HCT116 (cell line): ENCODE data around the gene QSOX1. TPM values are rescaled to one million over a fixed set of nuclear protein-coding genes. Genes with fewer than 3 reads are reported as not detected.

Source experiments
- ATAC-seq: fragments of 200-7000 bp; cut with Tn5 transposase; 2 replicates; pipeline ENCODE4 v1.9.1; 2020; ENCODE audit warnings: mild to moderate bottlenecking, moderate library complexity
- BruUV-seq: library from RNA; stranded (reverse); fragments of 400-500 nt; replicated peaks from 2 replicates; lab custom pipeline; 2021; lab: Mats Ljungman, UMichigan
- CTCF ChIA-PET: fragments of 300-600 bp; sonication (Branson Sonifier 250); formaldehyde crosslinking; loops from one replicate; lab custom pipeline; 2021; ENCODE audit warnings: antibody characterized with exemption; lab: Charles Lee
- POLR2A ChIA-PET: fragments of 300-600, 350-600 bp; sonication (Branson Sonifier 250); formaldehyde crosslinking; loops from one replicate; lab custom pipeline; 2021; ENCODE audit warnings: antibody characterized with exemption; lab: Charles Lee
- RAD21 ChIA-PET, 2 experiments: fragments of 300-600 bp; sonication (Branson Sonifier 250); formaldehyde crosslinking; loops; one replicate each; lab custom pipeline; 2023; ENCODE audit warnings: low total read pairs in 2 of 2; ENCODE audit not compliant: uncharacterized antibody in 2 of 2, unreplicated experiment in 2 of 2, low non-redundant PET in 1 of 2; lab: Charles Lee
- DNase-seq: peaks from one replicate; pipeline ENCODE4 v3.0.0-alpha.2; 2010; ENCODE audit warnings: low read depth, low spot score
- H2AFZ ChIP-seq: fragments of 200-600 bp; shearing (Covaris generic), sonication (generic); 2 replicates; pipeline ENCODE4 v1.6.1; 2017; ENCODE audit warnings: low read depth, mixed run types, mixed read lengths, antibody characterized with exemption, low read length; ENCODE audit not compliant: poor library complexity, severe bottlenecking
- H3K27ac ChIP-seq: 2 replicates; pipeline ENCODE4 v1.5.1; 2012; ENCODE audit warnings: low read depth, low read length
- H3K27me3 ChIP-seq: fragments of 200-600 bp; sonication (generic); 2 replicates; pipeline ENCODE4 v1.6.1; 2016; ENCODE audit warnings: mixed run types, low read length, mixed read lengths; ENCODE audit not compliant: insufficient read depth
- H3K36me3 ChIP-seq, 2 experiments: fragments of 200-500 bp in 1 of 2; fragments of 200-600 bp in 1 of 2; sonication (Bioruptor generic) in 1 of 2; sonication (generic) in 1 of 2; 2 replicates each; pipeline versions ENCODE4 v1.5.1 to v1.6.1; 2014 to 2016; ENCODE audit warnings: low read length in 2 of 2, inconsistent platforms in 1 of 2, mixed read lengths in 1 of 2, mixed run types in 1 of 2; ENCODE audit not compliant: insufficient read depth in 2 of 2, control insufficient read depth in 1 of 2
- H3K4me1 ChIP-seq, 2 experiments: fragments of 200-600 bp in 1 of 2; sonication (generic) in 1 of 2; 2 replicates each; pipeline versions ENCODE4 v1.5.1 to v1.6.1; 2012 to 2017; ENCODE audit warnings: low read length in 2 of 2, inconsistent platforms in 1 of 2, mild to moderate bottlenecking in 1 of 2, mixed read lengths in 1 of 2, mixed run types in 1 of 2, moderate library complexity in 1 of 2; ENCODE audit not compliant: insufficient read depth in 2 of 2, control insufficient read depth in 1 of 2
- H3K4me2 ChIP-seq: fragments of 200-600 bp; sonication (generic); 2 replicates; pipeline ENCODE4 v1.6.1; 2017; ENCODE audit warnings: mixed run types, low read length, mixed read lengths
- H3K4me3 ChIP-seq, 2 experiments: fragments of 200-600 bp in 1 of 2; sonication (generic) in 1 of 2; replicated peaks in 1 of 2; 2 replicates each; pipeline ENCODE4 v1.5.1; 2011 to 2016; ENCODE audit warnings: low read length in 2 of 2, control low read depth in 1 of 2, low read depth in 1 of 2, mild to moderate bottlenecking in 1 of 2, mixed read lengths in 1 of 2, mixed run types in 1 of 2
- H3K79me2 ChIP-seq: fragments of 200-600 bp; sonication (generic); 2 replicates; pipeline ENCODE4 v1.6.1; 2017; ENCODE audit warnings: mild to moderate bottlenecking, mixed run types, low read length, moderate library complexity, mixed read lengths; ENCODE audit not compliant: insufficient read depth
- H3K9ac ChIP-seq: fragments of 200-600 bp; sonication (generic); 2 replicates; pipeline ENCODE4 v1.6.1; 2016; ENCODE audit warnings: low read length, mixed read lengths
- H3K9me2 ChIP-seq: fragments of 200-600 bp; sonication (generic), shearing (Covaris generic); 2 replicates; pipeline ENCODE4 v1.6.1; 2017; ENCODE audit warnings: mixed run types, mild to moderate bottlenecking, moderate library complexity; ENCODE audit not compliant: insufficient read depth
- H3K9me3 ChIP-seq, 2 experiments: fragments of 200-500 bp in 1 of 2; fragments of 200-600 bp in 1 of 2; sonication (Bioruptor generic) in 1 of 2; sonication (generic) in 1 of 2; 2 replicates each; pipeline ENCODE4 v1.6.1; 2014 to 2017; ENCODE audit warnings: low read length in 2 of 2, mixed read lengths in 2 of 2, inconsistent platforms in 1 of 2, low read depth in 1 of 2, mild to moderate bottlenecking in 1 of 2, mixed run types in 1 of 2, moderate library complexity in 1 of 2; ENCODE audit not compliant: control insufficient read depth in 1 of 2, insufficient read depth in 1 of 2
- H4K20me1 ChIP-seq: fragments of 200-600 bp; sonication (generic), shearing (Covaris generic); 2 replicates; pipeline ENCODE4 v1.6.1; 2017; ENCODE audit warnings: mixed run types, mild to moderate bottlenecking, moderate library complexity; ENCODE audit not compliant: insufficient read depth
- CBX3 ChIP-seq: IDR thresholded peaks from 2 replicates; pipeline ENCODE4 v1.6.1; 2012; ENCODE audit warnings: low read depth
- ELF1 ChIP-seq: IDR thresholded peaks from 2 replicates; pipeline ENCODE4 v1.6.1; 2012; ENCODE audit warnings: low read depth, borderline replicate concordance
- EZH2phosphoT487 ChIP-seq: fragments of 200-600 bp; IDR thresholded peaks from 2 replicates; pipeline ENCODE4 v1.6.1; 2018; ENCODE audit warnings: antibody characterized with exemption, borderline replicate concordance
- POLR2A ChIP-seq: IDR thresholded peaks from 2 replicates; pipeline ENCODE4 v1.7.0; 2011; ENCODE audit warnings: borderline replicate concordance; ENCODE audit not compliant: insufficient read depth, insufficient read length; ENCODE audit errors: extremely low read depth
- SRF ChIP-seq: IDR thresholded peaks from 2 replicates; pipeline ENCODE4 v1.6.1; 2012; ENCODE audit warnings: low read depth
- YY1 ChIP-seq: IDR thresholded peaks from 2 replicates; pipeline ENCODE4 v1.6.1; 2011; ENCODE audit warnings: low read length, low read depth, moderate library complexity, mild to moderate bottlenecking; ENCODE audit not compliant: insufficient replicate concordance; ENCODE audit errors: extremely low read depth
- ZNF274 ChIP-seq: fragments of 200-500 bp; sonication (Bioruptor generic); IDR thresholded peaks from 2 replicates; pipeline ENCODE4 v1.6.1; 2014; ENCODE audit warnings: mild to moderate bottlenecking, low read depth, low read length, inconsistent platforms
- intact Hi-C: fragments of 100-400 bp; cut with micrococcal nuclease; formaldehyde crosslinking; loops from 2 replicates; pipeline ENCODE4 v1.10.0; 2022
- total RNA-seq: library from RNA; stranded (reverse); gene quantifications from one replicate; pipeline ENCODE4 v1.2.1, GENCODE V29; 2021; ENCODE audit not compliant: unreplicated experiment
- TF ChIP-seq, protein P1 (sequence below): IDR thresholded peaks from 2 replicates; pipeline ENCODE4 v1.6.1; 2012; ENCODE audit warnings: low read depth
- TF ChIP-seq, protein P2 (sequence below), 3 experiments: fragments of 200-600 bp in 1 of 3; sonication (generic) in 1 of 3; IDR thresholded peaks in 2 of 3; conservative IDR thresholded peaks in 1 of 3; 2 replicates each; pipeline ENCODE4 v1.5.1; 2012 to 2017; ENCODE audit warnings: low read depth in 2 of 3, low read length in 2 of 3, antibody characterized with exemption in 1 of 3, borderline replicate concordance in 1 of 3, control low read depth in 1 of 3, mild to moderate bottlenecking in 1 of 3, mixed read lengths in 1 of 3, mixed run types in 1 of 3, moderate library complexity in 1 of 3; ENCODE audit not compliant: insufficient read depth in 1 of 3

The QSOX1 gene
- total RNA-seq, 1 experiment from 2014 or later: 89.2 TPM

DNA sequence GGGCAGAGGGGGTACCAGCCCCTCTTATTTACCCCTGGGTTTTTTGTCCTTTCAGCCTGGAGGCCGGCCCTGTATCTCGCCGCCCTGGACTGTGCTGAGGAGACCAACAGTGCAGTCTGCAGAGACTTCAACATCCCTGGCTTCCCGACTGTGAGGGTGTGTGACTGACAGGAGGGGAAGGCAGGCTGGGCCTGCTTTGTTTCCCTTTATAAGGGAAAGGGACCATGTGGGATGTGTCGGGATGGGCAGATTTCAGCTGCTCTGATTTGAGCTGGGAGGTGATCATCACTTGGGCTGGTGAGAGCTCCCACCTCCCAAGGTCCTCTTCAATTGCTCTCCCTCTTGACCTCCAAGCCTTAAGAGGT, 11.7 kb downstream of the QSOX1 start:
- Histone ChIP-seq H3K27me3 (no peaks in the 10 kb centered on the region), H3K4me1 (peaks cover 29 to 46% of the 10 kb centered on the region in 2 experiments), H3K27ac (peak overlapping the region; percentile 70), H3K4me3 (no peak overlapping the region), H3K9ac (0 out of 2 replicates have a peak overlapping the region, but pooled peaks have one; percentile 57), H2AFZ (no peak overlapping the region), H3K9me3 (no peaks in the 10 kb centered on the region), H3K9me2 (no peaks in the 10 kb centered on the region), H4K20me1 (no peaks in the 10 kb centered on the region), H3K79me2 (peaks cover 5% of the 10 kb centered on the region; the same call in 1 of the 2 replicates), H3K36me3 (no peaks in the 10 kb centered on the region), H3K4me2 (no peak overlapping the region)
- ChIA-PET CTCF (interaction anchor here (3.3 to 5.2 kb wide), 2 partner anchors 13 to 352 kb away, joined by 19 to 41 read pairs; no protein-coding TSS in a partner anchor), RAD21 (no interaction called here), POLR2A (no interaction called here)
- ATAC-seq (no peak), DNase-seq (no peak)
- TF ChIP-seq YY1: no peak
- BruUV-seq: no TSS peak
- intact Hi-C loops: loop anchor here (5.0 kb wide), 1 partner anchor 214 kb away; the partner anchor contains the start of gene CEP350

DNA sequence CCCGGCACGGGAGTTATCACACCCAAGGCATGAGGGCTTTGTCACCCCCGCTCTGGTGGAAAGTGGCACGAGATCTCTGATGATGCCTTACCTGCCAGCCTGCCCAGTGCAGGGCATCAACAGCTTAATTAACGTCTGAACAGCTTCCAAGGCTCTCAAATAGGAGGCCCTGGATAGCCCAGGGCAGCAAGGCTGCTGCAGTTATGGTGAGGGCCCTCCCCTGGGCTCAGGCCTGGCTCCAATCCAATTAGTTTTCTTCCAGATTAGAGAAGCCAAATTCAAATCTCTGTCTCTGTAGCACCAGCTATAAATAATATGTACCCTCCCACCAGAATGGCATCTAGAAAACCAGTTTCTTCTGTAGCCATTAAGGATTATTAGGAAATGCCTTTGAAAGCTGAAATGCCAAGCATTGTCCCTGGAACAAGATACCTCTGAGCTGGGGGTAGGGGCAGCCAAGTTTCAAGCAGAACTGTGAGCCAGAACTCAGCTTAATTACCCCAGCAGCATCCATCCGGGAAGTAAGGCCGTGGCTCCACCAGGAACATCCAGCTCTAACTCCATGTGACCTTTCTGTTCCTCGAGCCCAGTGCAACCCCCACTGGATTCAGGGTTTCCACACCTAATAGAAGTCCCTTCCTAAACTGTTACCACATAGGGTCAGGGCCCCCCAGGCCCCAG, 12.5 kb downstream of the QSOX1 start:
- TF ChIP-seq, protein P1, sequence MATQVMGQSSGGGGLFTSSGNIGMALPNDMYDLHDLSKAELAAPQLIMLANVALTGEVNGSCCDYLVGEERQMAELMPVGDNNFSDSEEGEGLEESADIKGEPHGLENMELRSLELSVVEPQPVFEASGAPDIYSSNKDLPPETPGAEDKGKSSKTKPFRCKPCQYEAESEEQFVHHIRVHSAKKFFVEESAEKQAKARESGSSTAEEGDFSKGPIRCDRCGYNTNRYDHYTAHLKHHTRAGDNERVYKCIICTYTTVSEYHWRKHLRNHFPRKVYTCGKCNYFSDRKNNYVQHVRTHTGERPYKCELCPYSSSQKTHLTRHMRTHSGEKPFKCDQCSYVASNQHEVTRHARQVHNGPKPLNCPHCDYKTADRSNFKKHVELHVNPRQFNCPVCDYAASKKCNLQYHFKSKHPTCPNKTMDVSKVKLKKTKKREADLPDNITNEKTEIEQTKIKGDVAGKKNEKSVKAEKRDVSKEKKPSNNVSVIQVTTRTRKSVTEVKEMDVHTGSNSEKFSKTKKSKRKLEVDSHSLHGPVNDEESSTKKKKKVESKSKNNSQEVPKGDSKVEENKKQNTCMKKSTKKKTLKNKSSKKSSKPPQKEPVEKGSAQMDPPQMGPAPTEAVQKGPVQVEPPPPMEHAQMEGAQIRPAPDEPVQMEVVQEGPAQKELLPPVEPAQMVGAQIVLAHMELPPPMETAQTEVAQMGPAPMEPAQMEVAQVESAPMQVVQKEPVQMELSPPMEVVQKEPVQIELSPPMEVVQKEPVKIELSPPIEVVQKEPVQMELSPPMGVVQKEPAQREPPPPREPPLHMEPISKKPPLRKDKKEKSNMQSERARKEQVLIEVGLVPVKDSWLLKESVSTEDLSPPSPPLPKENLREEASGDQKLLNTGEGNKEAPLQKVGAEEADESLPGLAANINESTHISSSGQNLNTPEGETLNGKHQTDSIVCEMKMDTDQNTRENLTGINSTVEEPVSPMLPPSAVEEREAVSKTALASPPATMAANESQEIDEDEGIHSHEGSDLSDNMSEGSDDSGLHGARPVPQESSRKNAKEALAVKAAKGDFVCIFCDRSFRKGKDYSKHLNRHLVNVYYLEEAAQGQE: no peak
- TF ChIP-seq ZNF274 (no peak), CBX3 (no peak), ELF1 (no peak), SRF (no peak), POLR2A (no peak), YY1 (no peak), EZH2phosphoT487 (no peak)
- TF ChIP-seq, protein P2, sequence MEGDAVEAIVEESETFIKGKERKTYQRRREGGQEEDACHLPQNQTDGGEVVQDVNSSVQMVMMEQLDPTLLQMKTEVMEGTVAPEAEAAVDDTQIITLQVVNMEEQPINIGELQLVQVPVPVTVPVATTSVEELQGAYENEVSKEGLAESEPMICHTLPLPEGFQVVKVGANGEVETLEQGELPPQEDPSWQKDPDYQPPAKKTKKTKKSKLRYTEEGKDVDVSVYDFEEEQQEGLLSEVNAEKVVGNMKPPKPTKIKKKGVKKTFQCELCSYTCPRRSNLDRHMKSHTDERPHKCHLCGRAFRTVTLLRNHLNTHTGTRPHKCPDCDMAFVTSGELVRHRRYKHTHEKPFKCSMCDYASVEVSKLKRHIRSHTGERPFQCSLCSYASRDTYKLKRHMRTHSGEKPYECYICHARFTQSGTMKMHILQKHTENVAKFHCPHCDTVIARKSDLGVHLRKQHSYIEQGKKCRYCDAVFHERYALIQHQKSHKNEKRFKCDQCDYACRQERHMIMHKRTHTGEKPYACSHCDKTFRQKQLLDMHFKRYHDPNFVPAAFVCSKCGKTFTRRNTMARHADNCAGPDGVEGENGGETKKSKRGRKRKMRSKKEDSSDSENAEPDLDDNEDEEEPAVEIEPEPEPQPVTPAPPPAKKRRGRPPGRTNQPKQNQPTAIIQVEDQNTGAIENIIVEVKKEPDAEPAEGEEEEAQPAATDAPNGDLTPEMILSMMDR (IDR thresholded peaks at IDR 0.05 in 2 of 3, conservative IDR thresholded peaks at IDR 0.05 in 1 of 3; ENCODE audit: borderline replicate concordance in 1 of 3, insufficient read depth in 1 of 3, low read depth in 2 of 3, low read length in 2 of 3): no peak
- no peaks in the 10 kb centered on the region for H3K9me3 ChIP-seq
- ATAC-seq (no peak), DNase-seq (no peak)
- ChIA-PET CTCF (interaction anchor here (1.1 to 5.2 kb wide), 4 partner anchors 12 to 461 kb away, joined by 3 to 41 read pairs (median 18); no protein-coding TSS in a partner anchor), RAD21 (interaction anchor here in 1 of 2 experiments (0.5 kb wide), 1 partner anchor 283 kb away, joined by 3 read pairs; no protein-coding TSS in a partner anchor), POLR2A (interaction anchor here (0.9 to 3.0 kb wide), 2 partner anchors 12 to 299 kb away, joined by 3 to 11 read pairs; partner anchors contain the start of gene QSOX1)
- H3K4me3 ChIP-seq: peak overlapping the region in 1 of 2 experiments; percentile 22; a peak in 1 of 4 replicates
- H3K36me3 ChIP-seq: no peaks in the 10 kb centered on the region
- no peak overlapping the region for H2AFZ ChIP-seq
- peak overlapping the region; percentile 72 for H3K4me2 ChIP-seq
- BruUV-seq: no TSS peak
- H3K79me2 ChIP-seq: no peaks in the 10 kb centered on the region
- no peaks in the 10 kb centered on the region for H3K27me3 ChIP-seq
- H3K4me1 ChIP-seq: peaks cover 29 to 46% of the 10 kb centered on the region in 2 experiments
- H3K9ac ChIP-seq: peak overlapping the region; percentile 57
- H3K27ac ChIP-seq: peak overlapping the region; percentile 70
- no peaks in the 10 kb centered on the region for H4K20me1 ChIP-seq
- H3K9me2 ChIP-seq: no peaks in the 10 kb centered on the region
- intact Hi-C loops: loop anchor here (5.0 kb wide), 1 partner anchor 215 kb away; the partner anchor contains the start of gene CEP350
